ENCODE measurements around the gene PSMG1. TPM values are rescaled to one million over a fixed set of nuclear protein-coding genes. Genes with fewer than 3 reads are reported as not detected.

The PSMG1 gene
- total and polyA plus RNA-seq, 10 of the 15 experiments (the other 5 are each of a cell fraction or from before 2014, with no cell fraction given) = 21.3 to 248 (median 121) TPM

- 80% methylated on average over 2 of the region's 2 CpGs for whole genome bisulfite sequencing (ENCODE audit: insufficient coverage, insufficient replicate concordance, low lambda C conversion rate, missing lambda C conversion rate)
- no peaks in the 10 kb centered on the region for H4K20me1 ChIP-seq (ENCODE audit: control insufficient read depth, insufficient read depth)
- H3K36me3 ChIP-seq (ENCODE audit: control insufficient read depth in 2 of 2, insufficient read depth in 2 of 2, low read length in 1 of 2) = peaks cover 0 to 7% of the 10 kb centered on the region in 2 experiments; a peak in 2 of 4 replicates
- no peak overlapping the region for H3K4me3 ChIP-seq
- no peak overlapping the region for H3K27ac ChIP-seq (ENCODE audit: control insufficient read depth, insufficient read depth)
- in situ Hi-C loops (cut with MboI) (no loop called here), intact Hi-C loops (cut with micrococcal nuclease; ENCODE audit: unreplicated experiment) (no loop called here)
- DNase-seq (ENCODE audit: low read depth, low spot score) = no peak
- no peak overlapping the region for H3K9ac ChIP-seq (ENCODE audit: control insufficient read depth, insufficient read depth, low read length)
- no peaks in the 10 kb centered on the region for H3K9me3 ChIP-seq (replicated peaks; ENCODE audit: control insufficient read depth, insufficient read depth, low read length)
- TF ChIP-seq KDM1A (IDR thresholded peaks at IDR 0.05; ENCODE audit: borderline replicate concordance) = no peak
- no peak for TF ChIP-seq ELK1 (IDR thresholded peaks at IDR 0.05; ENCODE audit: low read depth, low read length)
- no peak for TF ChIP-seq CREB1 (IDR thresholded peaks at IDR 0.05; ENCODE audit: low read depth)
- no peak for TF ChIP-seq CBX3 (IDR thresholded peaks at IDR 0.05; ENCODE audit: borderline replicate concordance, low read depth)
- no peak for TF ChIP-seq EGR1 (IDR thresholded peaks at IDR 0.05; ENCODE audit: borderline replicate concordance in 1 of 2, low read depth in 2 of 2, low read length in 2 of 2)
- no peak for TF ChIP-seq RB1 (IDR thresholded peaks at IDR 0.05; ENCODE audit: borderline replicate concordance)
- TF ChIP-seq CEBPB (IDR thresholded peaks at IDR 0.05; ENCODE audit: borderline replicate concordance in 1 of 2, low read depth in 2 of 2, low read length in 2 of 2) = no peak
- TF ChIP-seq CBX5 (IDR thresholded peaks at IDR 0.05; ENCODE audit: low read depth) = no peak
- no peak for TF ChIP-seq PAX8 (IDR thresholded peaks at IDR 0.05)
- no peak for TF ChIP-seq EED (IDR thresholded peaks at IDR 0.05; ENCODE audit: low read depth)
- no peak for TF ChIP-seq CUX1 (IDR thresholded peaks at IDR 0.05; ENCODE audit: insufficient replicate concordance, low read depth, low read length)
- no peak overlapping the region for H3K4me2 ChIP-seq (ENCODE audit: control insufficient read depth, insufficient read depth)
- ChIA-PET POLR2A (no interaction called here), SMC1A (ENCODE audit: uncharacterized antibody, unreplicated experiment) (no interaction called here), RAD21 (ENCODE audit: unreplicated experiment) (no interaction called here), CTCF (no interaction called here)
- BruUV-seq (replicated peaks) = no TSS peak
- ATAC-seq = no peak
- no peaks in the 10 kb centered on the region for H3K79me2 ChIP-seq (ENCODE audit: control insufficient read depth, insufficient read depth, low read length)
- no peak overlapping the region for H2AFZ ChIP-seq (ENCODE audit: control insufficient read depth, low read depth, low read length)
- H3K4me1 ChIP-seq (ENCODE audit: control insufficient read depth, insufficient read depth, low read length) = no peaks in the 10 kb centered on the region
- no peak for FAIRE-seq
- no peaks in the 10 kb centered on the region for H3K27me3 ChIP-seq (replicated peaks in 1 of 2; ENCODE audit: control insufficient read depth in 2 of 2, insufficient read depth in 2 of 2, low read length in 1 of 2)
These were observed 33.0 kb upstream of the PSMG1 start for GRCh38 chr21:39216290-39216689.

Measured in GM12878 (cell line).